ENCODE results near the gene SRD5A1.

The SRD5A1 gene

GRCh38 chr5:6595405-6595804 is 37.8 kb upstream of the SRD5A1 start:
- no peak for DNase-seq (ENCODE audit: low read depth)
- H3K4me3 ChIP-seq (ENCODE audit: low read depth, low read length) = no peak overlapping the region
- TF ChIP-seq CTCF (IDR thresholded peaks at IDR 0.05; ENCODE audit: low read depth, low read length, missing control alignments) = no peak

DNA sequence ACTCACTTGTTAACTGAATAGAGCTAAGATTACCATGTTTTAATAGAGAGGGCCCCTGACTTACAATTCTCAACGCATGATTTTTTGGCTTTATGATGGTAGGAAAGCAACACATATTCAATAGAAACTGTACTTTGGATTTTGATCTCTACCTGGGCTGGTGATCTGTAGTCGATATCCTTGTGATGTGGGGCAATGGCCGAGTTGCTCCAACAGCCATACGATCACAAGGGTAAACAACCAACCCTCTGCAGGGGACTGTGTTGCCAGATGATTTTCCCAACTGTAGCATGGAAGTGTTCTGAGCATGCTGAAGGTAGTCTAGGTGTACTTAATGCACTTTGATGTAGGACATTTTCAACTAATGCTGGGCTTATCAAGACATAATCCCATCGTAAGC is 36.9 kb upstream of the SRD5A1 start:
- no peak for TF ChIP-seq CTCF (IDR thresholded peaks at IDR 0.05; ENCODE audit: low read depth, low read length, missing control alignments)
- DNase-seq (ENCODE audit: low read depth) = no peak
- H3K4me3 ChIP-seq (ENCODE audit: low read depth, low read length) = no peak overlapping the region

- TF ChIP-seq CTCF (IDR thresholded peaks at IDR 0.05; ENCODE audit: low read depth, low read length, missing control alignments) = no peak
- DNase-seq (ENCODE audit: low read depth) = no peak
- no peak overlapping the region for H3K4me3 ChIP-seq (ENCODE audit: low read depth, low read length)
These were observed 35.7 kb upstream of the SRD5A1 start for GRCh38 chr5:6597557-6597956.

- no peak for DNase-seq (ENCODE audit: low read depth)
- no peak for TF ChIP-seq CTCF (IDR thresholded peaks at IDR 0.05; ENCODE audit: low read depth, low read length, missing control alignments)
- no peak overlapping the region for H3K4me3 ChIP-seq (ENCODE audit: low read depth, low read length)
These were observed 34.8 kb upstream of the SRD5A1 start for GRCh38 chr5:6598351-6598900.

DNA sequence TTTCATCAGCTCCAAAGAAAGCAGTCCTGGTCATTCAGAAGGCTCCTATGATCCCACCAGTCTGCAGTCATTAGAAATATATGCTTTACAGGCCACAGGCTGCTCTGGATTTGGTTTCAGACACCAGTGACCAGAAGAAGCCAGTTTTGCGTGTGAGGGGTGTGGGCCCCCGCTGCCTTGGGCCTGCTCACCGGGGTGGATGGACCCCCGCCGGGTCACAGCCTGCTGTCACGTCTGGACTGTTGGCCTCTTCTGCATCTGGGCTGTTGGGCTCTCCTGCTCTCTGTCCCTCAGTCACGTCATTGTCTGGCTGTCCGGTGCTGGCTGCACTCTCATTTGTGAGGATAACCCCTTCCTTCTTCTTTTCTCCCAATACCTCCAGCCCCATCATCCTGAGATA is 33.5 kb upstream of the SRD5A1 start:
- TF ChIP-seq CTCF (IDR thresholded peaks at IDR 0.05; ENCODE audit: low read depth, low read length, missing control alignments) = no peak
- no peak for DNase-seq (ENCODE audit: low read depth)
- H3K4me3 ChIP-seq (ENCODE audit: low read depth, low read length) = no peak overlapping the region

DNA sequence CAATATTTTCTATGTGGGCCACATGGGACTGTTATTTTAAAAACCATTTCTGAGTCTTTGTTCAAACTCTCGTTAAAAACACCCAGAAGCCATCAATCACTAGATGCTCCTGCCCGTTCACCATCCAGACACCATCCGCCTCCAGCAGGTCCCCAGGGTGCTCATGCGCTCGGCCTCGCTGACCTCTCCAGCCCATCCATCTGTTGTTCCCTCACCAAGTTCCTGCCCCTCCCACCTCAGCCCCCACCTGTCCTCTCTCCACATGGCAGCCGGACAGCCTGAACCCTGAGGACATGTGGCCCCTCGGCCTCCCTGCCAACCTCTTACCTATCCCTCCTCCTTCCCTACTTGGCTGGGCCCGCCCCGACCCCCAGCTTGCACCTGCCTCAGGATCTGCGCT is 32.0 kb upstream of the SRD5A1 start:
- no peak for DNase-seq (ENCODE audit: low read depth)
- no peak overlapping the region for H3K4me3 ChIP-seq (ENCODE audit: low read depth, low read length)
- no peak for TF ChIP-seq CTCF (IDR thresholded peaks at IDR 0.05; ENCODE audit: low read depth, low read length, missing control alignments)

- no peak for TF ChIP-seq CTCF (IDR thresholded peaks at IDR 0.05; ENCODE audit: low read depth, low read length, missing control alignments)
- no peak overlapping the region for H3K4me3 ChIP-seq (ENCODE audit: low read depth, low read length)
- DNase-seq (ENCODE audit: low read depth) = no peak
These were observed 31.4 kb upstream of the SRD5A1 start for GRCh38 chr5:6601816-6602215.
